ENCODE data around the gene FBXL17.

- no peak for TF ChIP-seq FOS (IDR thresholded peaks at IDR 0.05; ENCODE audit: low read depth, low read length)
- TF ChIP-seq CTCF (conservative IDR thresholded peaks at IDR 0.05; ENCODE audit: low read depth, low read length) = no peak
- no peak for TF ChIP-seq POLR2A (IDR thresholded peaks at IDR 0.05; ENCODE audit: low read depth, low read length)
- TF ChIP-seq MAZ (IDR thresholded peaks at IDR 0.05; ENCODE audit: borderline replicate concordance, low read depth, low read length) = no peak
- TF ChIP-seq CEBPB (IDR thresholded peaks at IDR 0.05; ENCODE audit: low read depth, low read length) = no peak
- no peak for TF ChIP-seq ELK1 (IDR thresholded peaks at IDR 0.05; ENCODE audit: borderline replicate concordance, low read depth, low read length)
Measured at GRCh38 chr5:107952450-107952849, 429.4 kb downstream of the FBXL17 start.

All from IMR-90 (cell line).